Activated T-cell treated with anti-CD3 and anti-CD28 coated beads, Interleukin-2, amount 50 U/mL, for 48 hours (primary cell): ENCODE measurements around the gene ZNF521.

Source experiments
- DNase-seq, 2 experiments: peaks; one replicate each; pipeline ENCODE4 v3.0.0-alpha.2; 2020

The ZNF521 gene

DNA sequence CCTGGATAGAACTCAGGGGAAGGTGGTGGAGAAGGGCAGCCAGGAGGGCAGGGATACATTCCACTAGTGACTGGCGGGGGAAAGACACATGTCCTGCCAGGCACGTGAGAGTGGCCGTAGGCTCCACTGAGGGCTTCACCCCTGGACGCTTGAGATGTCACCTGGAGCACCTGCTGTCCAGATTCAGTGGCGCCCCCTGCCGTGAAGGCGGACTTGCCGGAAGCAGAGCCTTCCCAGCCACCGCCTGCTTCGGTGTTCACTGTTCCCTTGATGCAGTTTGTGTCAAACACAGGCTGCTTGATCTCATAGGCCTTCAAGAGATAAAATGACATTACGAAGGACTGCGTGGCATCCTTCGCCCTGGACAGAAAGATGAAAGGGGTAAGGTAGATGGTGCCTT, 335.3 kb downstream of the ZNF521 start:
- no peak for DNase-seq

DNA sequence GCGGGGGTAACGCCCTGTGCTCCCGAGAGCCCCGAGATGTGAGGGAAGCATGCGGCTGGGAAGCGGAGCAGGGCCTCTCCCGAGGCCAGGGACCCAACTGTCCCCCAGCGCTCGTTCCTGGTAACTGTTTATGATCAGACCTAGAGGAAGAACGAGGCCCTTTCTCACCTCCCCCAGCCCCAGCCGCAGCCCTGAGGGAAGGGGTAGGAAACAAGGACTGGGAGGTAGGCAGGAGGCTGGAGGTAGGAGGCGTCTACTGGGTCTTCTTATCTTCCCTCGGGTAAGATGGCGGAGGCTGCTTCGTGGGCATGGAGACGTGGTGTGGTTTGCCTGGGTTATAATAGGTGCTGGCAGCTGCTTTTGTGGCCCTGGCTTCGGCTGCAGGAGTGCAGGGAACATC, 335.8 kb downstream of the ZNF521 start:
- DNase-seq = no peak
